KOPT-K1 (cell line): ENCODE measurements around the gene COX5A.

Experiments
- H3K27ac ChIP-seq: fragments of 200-600 bp; sonication (generic); 2 replicates; pipeline ENCODE4 v1.5.1; 2016; ENCODE audit warnings: antibody characterized with exemption, mild to moderate bottlenecking, low read depth, low read length; ENCODE audit not compliant: poor library complexity, severe bottlenecking
- H3K36me3 ChIP-seq: fragments of 200-600 bp; sonication (generic); 2 replicates; pipeline ENCODE4 v1.5.1; 2017; ENCODE audit warnings: antibody characterized with exemption, mild to moderate bottlenecking, low read length, moderate library complexity; ENCODE audit not compliant: insufficient read depth
- H3K9me3 ChIP-seq: fragments of 200-600 bp; sonication (generic); 2 replicates; pipeline ENCODE4 v1.5.1; 2017; ENCODE audit warnings: antibody characterized with exemption, low read length, mild to moderate bottlenecking; ENCODE audit not compliant: insufficient read depth, poor library complexity, severe bottlenecking

Gene COX5A

DNA sequence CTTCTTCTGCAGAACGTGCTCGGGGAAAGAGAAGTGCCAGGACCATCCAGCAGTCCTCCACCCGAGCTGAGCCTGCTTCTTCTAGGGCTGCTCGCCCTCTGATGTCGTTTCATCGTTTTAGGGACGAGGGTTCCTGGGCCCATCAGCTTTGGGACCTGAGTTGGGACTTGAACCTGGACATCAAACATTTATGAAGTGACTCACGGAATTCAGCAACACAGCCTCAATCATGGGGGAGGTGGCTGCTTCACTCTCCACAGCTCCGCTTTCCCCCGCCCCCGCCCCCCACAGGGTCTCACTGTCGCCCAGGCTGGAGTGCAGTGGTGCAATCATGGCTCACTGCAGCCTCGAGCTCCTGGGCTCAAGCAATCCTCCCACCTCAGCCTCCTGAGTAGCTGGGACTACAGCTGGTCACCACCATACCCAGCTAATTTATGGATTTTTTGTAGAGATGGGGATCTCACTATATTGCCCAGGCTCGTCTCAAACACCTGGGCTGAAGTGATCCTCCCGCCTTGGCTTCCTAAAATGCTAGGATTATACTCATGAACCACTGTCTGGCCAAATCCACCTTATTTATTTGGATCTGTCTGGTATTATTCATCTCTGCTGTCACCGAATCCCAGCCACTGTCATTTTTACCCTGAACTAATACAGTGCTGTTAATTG, 64.0 kb downstream of the COX5A start:
- Histone ChIP-seq H3K27ac (peak overlapping the region; percentile 39), H3K9me3 (no peaks in the 10 kb centered on the region), H3K36me3 (peaks cover 11% of the 10 kb centered on the region; the same call in 1 of the 2 replicates)

- Histone ChIP-seq H3K9me3 (peaks cover 4% of the 10 kb centered on the region), H3K27ac (peak within 1 kb of the TSS; percentile 74), H3K36me3 (peaks cover 18% of the 10 kb centered on the region; the same call in 1 of the 2 replicates)
Measured at GRCh38 chr15:74873036-74873755, 64.7 kb downstream of the COX5A start, which contains the start of gene SCAMP2. SCAMP2 (minus strand) TSS chr15:74873365; CDS start chr15:74873255, 110 bp downstream.

- H3K36me3 ChIP-seq: peaks cover 24% of the 10 kb centered on the region; the same call in 1 of the 2 replicates
- peaks cover 9% of the 10 kb centered on the region for H3K9me3 ChIP-seq
- peak overlapping the region; percentile 74 for H3K27ac ChIP-seq
Measured at GRCh38 chr15:74872702-74873035, 65.2 kb downstream of the COX5A start.

DNA sequence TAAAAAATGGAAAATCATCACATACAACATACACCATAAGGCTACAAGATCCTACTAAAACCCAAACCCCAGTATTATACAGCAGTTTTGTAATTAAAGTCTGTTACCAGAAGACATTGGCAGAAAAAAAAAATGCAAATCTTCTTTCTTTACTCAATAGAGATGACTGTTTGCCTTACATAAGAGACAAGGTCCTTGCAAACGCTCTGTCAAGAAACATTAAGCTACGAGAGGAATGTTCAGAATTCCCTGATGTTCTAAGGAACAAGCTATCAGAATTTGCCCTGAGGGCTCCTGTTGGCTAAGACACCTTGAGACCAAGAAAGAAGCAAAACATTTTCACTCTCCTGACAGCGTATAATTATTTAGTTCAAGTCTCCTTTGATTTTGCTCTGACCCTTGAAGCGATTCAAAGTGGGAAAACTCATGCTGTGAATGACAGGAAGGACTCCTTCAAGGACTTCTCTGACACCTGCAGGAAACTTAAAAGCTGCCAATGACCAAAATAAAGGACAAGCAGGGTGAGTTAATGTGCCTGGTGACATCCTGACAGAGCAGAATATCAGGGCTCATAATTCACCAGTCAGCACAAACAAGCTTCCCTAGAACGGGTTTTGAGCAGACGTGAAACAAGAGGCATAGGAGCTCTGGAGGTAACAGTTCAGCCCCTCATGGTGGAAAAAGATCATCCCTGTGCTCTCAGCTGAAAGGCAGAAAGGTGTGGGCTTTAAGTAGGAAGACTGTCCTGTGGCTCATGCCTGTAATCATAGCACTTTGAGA, 67.2 kb downstream of the COX5A start:
- Histone ChIP-seq H3K36me3 (peaks cover 31% of the 10 kb centered on the region; the same call in 1 of the 2 replicates), H3K27ac (no peak overlapping the region)

More for the DNA sequence above, 67.2 kb downstream of the COX5A start:
- peaks cover 9% of the 10 kb centered on the region for H3K9me3 ChIP-seq
